Left ventricle myocardium inferior (tissue), 1 donor: ENCODE data around the gene SH3GLB2. TPM values are rescaled to one million over a fixed set of nuclear protein-coding genes. Genes with fewer than 3 reads are reported as not detected.

Experiments used
- DNase-seq: peaks from one replicate; pipeline ENCODE4 v3.0.0-alpha.2; 2020
- H3K27ac ChIP-seq: fragments of 200-600 bp; replicated peaks from 2 replicates; pipeline ENCODE4 v1.8.0; 2021
- H3K27me3 ChIP-seq: fragments of 200-600 bp; 2 replicates; pipeline ENCODE4 v1.8.0; 2021; ENCODE audit warnings: low read depth
- H3K36me3 ChIP-seq: fragments of 200-600 bp; 2 replicates; pipeline ENCODE4 v1.8.0; 2021
- H3K4me1 ChIP-seq: fragments of 200-600 bp; 2 replicates; pipeline ENCODE4 v1.8.0; 2021
- H3K4me3 ChIP-seq: fragments of 200-600 bp; 2 replicates; pipeline ENCODE4 v1.8.0; 2021; ENCODE audit warnings: mild to moderate bottlenecking, moderate library complexity
- H3K9me3 ChIP-seq: fragments of 200-600 bp; replicated peaks from 2 replicates; pipeline ENCODE4 v1.8.0; 2021
- CTCF ChIP-seq: fragments of 200-600 bp; IDR thresholded peaks from 2 replicates; pipeline ENCODE4 v1.8.0; 2021; ENCODE audit warnings: antibody characterized with exemption, mild to moderate bottlenecking, borderline replicate concordance
- intact Hi-C: fragments of 100-400 bp; cut with micrococcal nuclease; formaldehyde crosslinking; loops from one replicate; pipeline ENCODE4 v1.11.0; 2022
- total RNA-seq: library from RNA; stranded (reverse); fragmentation: NEBNext Ultra II Directional; extraction: Animal tissue kit (Norgen Biotek cat#: 25700); gene quantifications from one replicate; pipeline ENCODE4 v1.2.1, GENCODE V29; 2021
- donor health status: DM: no; HTN: yes; CAD: no; lungs with severe emphysema.

The SH3GLB2 gene
- total RNA-seq, 1 donor from 2014 or later: 33.9 TPM

- intact Hi-C loops: no loop called here
- no peak overlapping the region for H3K27ac ChIP-seq
- TF ChIP-seq CTCF: no peak
- no peak for DNase-seq
- H3K27me3 ChIP-seq: no peaks in the 10 kb centered on the region
- no peak overlapping the region for H3K4me3 ChIP-seq
- H3K9me3 ChIP-seq: no peaks in the 10 kb centered on the region
- no peaks in the 10 kb centered on the region for H3K4me1 ChIP-seq
- peaks cover 75% of the 10 kb centered on the region for H3K36me3 ChIP-seq
Observed at GRCh38 chr9:129012893-129013448, 15.2 kb downstream of the SH3GLB2 start.

- no peaks in the 10 kb centered on the region for H3K27me3 ChIP-seq
- no peaks in the 10 kb centered on the region for H3K9me3 ChIP-seq
- peaks cover 5% of the 10 kb centered on the region for H3K4me1 ChIP-seq
- no peak overlapping the region for H3K4me3 ChIP-seq
- no peak for TF ChIP-seq CTCF
- no peak overlapping the region for H3K27ac ChIP-seq
- intact Hi-C loops: no loop called here
- peaks cover 75% of the 10 kb centered on the region for H3K36me3 ChIP-seq
- DNase-seq: no peak
Observed at GRCh38 chr9:129012343-129012742, 15.8 kb downstream of the SH3GLB2 start.

- Histone ChIP-seq H3K36me3 (peaks cover 75% of the 10 kb centered on the region), H3K9me3 (no peaks in the 10 kb centered on the region)
- intact Hi-C loops: no loop called here
Observed at GRCh38 chr9:129011761-129012181, 16.4 kb downstream of the SH3GLB2 start.

GRCh38 chr9:129011170-129011569 is 17.0 kb downstream of the SH3GLB2 start:
- Histone ChIP-seq H3K9me3 (no peaks in the 10 kb centered on the region), H3K27ac (no peak overlapping the region), H3K36me3 (peaks cover 79% of the 10 kb centered on the region), H3K4me3 (no peak overlapping the region), H3K27me3 (no peaks in the 10 kb centered on the region), H3K4me1 (peaks cover 17% of the 10 kb centered on the region)
- intact Hi-C loops: no loop called here
- DNase-seq: no peak
- no peak for TF ChIP-seq CTCF

More at GRCh38 chr9:129011761-129012181, 16.4 kb downstream of the SH3GLB2 start:
- H3K27ac ChIP-seq: no peak overlapping the region
- peaks cover 11% of the 10 kb centered on the region for H3K4me1 ChIP-seq
- no peak for DNase-seq
- no peak overlapping the region for H3K4me3 ChIP-seq
- TF ChIP-seq CTCF: no peak
- no peaks in the 10 kb centered on the region for H3K27me3 ChIP-seq

- peaks cover 83% of the 10 kb centered on the region for H3K36me3 ChIP-seq
- no peak overlapping the region for H3K27ac ChIP-seq
Observed at GRCh38 chr9:129010267-129010975, 17.7 kb downstream of the SH3GLB2 start.

More at GRCh38 chr9:129010267-129010975, 17.7 kb downstream of the SH3GLB2 start:
- TF ChIP-seq CTCF: no peak
- Histone ChIP-seq H3K4me1 (peaks cover 19% of the 10 kb centered on the region), H3K4me3 (no peak overlapping the region), H3K9me3 (no peaks in the 10 kb centered on the region), H3K27me3 (no peaks in the 10 kb centered on the region)
- intact Hi-C loops: no loop called here
- DNase-seq: no peak
